DMS 273 treated with DMSO at 0.1 percent for 48 hours (cell line): ENCODE data around the gene TMEM97.
A peak's percentile ranks its signal among the peaks of the same experiment; 100 is the strongest.

ENCODE experiments used
- DNase-seq: peaks from one replicate; lab custom pipeline; 2025; lab: John Stamatoyannopoulos, UW

TMEM97 gene

DNA sequence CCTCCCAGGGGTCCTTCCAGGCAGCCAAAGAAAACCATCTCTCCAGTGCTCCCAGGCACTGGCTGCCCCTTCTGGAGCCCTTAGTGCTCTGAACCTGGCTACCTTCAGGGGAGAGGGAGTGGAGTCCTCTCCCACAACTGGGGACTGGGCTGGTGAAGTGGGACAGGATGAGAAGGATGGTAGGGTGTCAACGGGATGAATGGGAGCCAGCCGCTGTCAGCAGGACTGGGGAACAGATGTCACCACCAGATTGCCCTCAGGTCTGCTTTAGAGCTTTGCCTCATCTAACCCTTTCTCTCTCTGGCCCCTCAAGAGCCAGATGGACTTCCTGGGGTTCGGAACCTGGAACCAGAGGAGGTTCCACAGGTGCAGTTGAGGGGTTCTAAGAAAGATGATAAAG lies 46.5 kb downstream of the TMEM97 start:
- DNase-seq, result peak; percentile 29

DNA sequence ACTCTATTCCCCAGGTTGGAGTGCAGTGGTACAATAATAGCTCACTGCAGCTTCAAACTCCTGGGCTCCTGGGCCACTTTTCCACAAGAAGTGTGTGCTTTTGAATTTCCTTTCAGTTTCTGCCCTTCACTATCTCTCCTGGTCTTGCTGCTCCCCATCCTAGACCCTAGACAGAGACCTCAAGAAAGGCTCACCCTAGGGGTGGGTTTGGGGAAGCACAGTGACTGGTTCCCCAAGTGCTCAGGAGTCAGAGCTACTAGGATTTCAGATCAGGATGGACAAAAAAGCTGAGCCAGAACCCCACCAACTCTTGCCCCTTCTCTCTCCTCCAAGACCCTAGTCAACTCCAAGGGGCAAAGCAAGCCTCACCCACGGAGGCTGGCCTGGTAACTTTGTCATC lies 47.6 kb downstream of the TMEM97 start:
- no peak for DNase-seq

DNA sequence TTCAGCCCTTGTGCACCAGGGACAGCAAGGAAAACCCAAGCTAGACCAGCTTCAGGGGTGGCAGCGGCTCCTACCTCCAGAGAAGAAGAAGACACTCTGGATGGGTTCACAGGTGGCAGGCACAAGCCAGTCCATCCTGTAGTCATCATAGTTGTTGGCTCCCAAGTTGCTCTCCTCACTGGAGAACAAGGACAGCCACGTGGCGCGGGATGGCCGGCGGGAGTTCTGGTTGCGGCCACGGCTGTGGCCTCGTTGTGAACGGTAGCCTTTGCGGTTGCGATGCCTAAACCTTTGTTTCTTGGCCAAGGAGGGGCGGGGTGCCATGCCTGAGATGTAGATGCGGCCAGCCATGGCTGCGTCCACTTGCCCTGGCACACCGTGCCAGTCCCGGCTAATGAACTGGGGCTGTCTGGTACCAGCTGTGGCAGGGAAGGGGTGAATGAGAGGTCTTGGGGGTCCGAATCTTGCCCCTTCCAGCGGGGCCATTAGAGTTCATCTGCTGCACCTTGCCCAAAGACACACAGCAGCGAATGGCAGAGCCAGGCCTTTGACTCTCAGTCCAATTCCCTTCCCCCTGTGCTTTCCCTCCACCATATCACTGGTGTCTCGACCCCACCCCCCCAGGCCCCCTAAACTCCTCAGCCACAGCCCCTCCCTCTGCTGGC lies 48.8 kb downstream of the TMEM97 start:
- no peak for DNase-seq

DNA sequence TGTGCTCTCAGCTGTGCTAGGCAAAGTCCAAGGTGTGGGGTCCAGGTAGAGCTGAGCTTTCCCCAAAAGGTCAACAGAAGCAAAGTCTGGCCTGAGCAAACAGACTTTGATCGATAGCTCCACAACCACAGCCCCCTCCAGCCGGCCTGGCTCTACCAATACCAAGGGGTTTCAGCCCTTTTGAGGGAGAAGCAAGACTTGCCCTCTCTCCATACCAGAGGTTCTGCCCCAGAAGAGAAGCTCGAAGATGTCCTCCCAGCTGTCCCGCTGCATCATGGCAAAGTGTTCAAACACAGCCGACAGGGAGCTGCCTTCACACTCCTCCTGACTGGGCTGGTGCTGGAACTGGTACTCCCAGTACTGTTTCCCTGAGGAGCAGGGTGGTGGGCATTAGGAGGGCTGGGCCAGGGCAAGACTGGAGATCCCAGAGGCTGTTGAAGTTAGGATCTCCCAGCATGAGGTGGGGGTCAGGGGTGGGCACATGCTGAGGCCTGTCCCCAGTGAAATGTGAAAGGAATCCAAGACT lies 49.4 kb downstream of the TMEM97 start:
- no peak for DNase-seq

DNA sequence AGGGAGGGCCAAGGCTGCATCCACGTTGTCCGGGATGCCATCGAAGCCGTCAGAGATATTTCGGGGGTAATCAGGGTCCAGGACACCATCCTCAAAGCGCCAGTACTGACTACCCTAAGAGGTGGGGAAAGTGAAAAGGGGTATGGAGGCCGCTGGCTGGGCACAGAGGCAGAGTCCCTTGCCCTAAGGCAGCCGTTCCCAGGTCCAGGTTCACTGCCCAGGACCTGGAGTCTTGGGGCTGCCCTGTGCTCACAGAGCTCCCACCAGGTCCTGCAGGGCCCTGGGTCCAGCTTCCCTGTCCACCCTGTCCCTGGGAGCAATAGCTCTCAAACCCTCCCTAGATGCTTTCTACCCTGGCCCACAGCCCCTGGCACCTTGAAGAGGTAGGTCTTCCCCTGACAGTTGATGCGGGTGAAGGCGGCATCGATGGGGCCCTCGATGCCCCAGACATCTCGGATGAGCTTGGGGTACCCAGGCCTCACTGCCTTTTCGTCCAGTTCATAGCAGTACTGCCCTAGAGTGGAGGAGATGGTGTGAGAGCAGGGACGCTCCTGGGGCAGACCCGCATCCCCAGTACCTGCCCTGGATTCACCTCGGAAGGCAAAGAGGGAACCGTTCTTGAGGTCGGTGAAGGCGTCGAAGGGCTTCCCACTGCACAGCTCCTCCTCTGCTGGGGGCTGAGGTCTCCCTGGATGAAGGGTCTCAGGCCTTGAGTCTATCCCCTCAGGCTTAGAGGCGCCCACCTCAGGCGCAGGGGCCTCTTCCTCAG lies 50.1 kb downstream of the TMEM97 start:
- DNase-seq, result no peak

DNA sequence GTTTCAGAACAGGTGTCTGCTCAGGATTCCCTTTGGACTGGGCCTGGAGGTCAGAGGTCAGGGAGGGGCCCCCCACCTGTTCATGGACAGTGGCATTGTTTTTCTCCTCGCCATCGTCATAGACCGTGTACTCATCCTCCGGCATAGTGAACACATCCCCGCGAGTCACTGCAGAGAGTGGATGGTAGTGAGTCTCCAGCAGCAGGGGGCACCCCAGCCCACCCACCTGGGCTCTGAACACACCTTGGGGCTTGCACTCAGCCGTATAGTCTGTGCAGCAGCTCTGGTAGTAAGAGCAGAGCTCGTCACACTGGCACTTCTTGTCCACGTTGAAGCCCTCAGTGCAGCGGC lies 50.7 kb downstream of the TMEM97 start:
- no peak for DNase-seq

DNA sequence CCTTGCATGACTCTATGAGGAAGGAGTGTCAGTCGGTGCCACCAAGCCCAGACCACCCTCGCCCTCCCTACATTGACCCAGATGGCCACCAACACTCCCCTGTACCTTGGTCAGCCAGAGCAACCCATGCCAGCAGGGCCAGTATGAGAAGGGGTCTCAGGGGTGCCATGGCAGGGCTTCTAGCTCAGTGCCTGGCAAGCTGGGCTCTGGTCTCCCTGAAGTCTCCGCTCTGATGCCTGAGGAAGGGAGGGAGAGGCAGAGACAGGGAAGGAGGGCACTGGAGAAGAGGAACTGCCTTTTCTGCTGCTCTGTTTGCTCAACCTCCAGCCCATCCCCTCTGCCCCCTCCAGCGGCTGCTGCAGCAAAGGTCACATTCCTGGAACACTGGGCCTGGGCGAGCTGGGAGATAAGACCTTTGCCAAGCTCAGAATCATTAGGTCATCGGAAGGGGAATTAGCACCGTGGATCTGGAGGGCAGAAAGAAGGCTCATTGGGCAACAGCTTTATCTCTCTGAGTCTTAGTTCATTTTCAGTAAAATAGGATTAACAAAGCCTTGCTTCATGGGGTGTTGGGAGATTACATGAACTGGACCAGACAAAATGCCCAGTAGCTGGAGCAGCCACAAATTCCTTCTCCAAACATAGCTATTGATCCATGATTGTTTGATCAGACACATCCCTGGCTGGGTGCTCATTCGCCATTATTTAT lies 51.2 kb downstream of the TMEM97 start, which contains the start of gene VTN:
Gene VTN, minus strand, starts transcription at position 273 of the 709 bp plus-strand sequence. Its CDS starts 104 bp downstream, at position 169.
- no peak for DNase-seq

DNA sequence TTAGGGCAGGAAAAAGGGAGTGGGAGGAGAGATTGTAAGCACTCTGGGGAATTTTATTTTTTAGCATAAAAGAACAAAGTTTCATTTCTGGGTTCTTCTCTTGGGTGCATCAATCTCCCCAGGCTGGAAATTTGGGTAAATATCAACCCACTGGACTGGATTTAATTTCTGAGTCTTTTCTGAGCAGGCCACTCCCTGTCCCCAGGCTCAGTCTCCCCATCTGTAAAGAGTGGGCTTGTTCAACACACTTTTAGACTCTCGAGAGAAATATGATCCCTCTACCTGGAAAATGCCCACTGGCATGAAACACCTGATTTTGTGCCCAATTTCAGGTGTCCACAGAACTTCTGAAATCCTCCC lies 51.7 kb downstream of the TMEM97 start:
- DNase-seq, result no peak

DNA sequence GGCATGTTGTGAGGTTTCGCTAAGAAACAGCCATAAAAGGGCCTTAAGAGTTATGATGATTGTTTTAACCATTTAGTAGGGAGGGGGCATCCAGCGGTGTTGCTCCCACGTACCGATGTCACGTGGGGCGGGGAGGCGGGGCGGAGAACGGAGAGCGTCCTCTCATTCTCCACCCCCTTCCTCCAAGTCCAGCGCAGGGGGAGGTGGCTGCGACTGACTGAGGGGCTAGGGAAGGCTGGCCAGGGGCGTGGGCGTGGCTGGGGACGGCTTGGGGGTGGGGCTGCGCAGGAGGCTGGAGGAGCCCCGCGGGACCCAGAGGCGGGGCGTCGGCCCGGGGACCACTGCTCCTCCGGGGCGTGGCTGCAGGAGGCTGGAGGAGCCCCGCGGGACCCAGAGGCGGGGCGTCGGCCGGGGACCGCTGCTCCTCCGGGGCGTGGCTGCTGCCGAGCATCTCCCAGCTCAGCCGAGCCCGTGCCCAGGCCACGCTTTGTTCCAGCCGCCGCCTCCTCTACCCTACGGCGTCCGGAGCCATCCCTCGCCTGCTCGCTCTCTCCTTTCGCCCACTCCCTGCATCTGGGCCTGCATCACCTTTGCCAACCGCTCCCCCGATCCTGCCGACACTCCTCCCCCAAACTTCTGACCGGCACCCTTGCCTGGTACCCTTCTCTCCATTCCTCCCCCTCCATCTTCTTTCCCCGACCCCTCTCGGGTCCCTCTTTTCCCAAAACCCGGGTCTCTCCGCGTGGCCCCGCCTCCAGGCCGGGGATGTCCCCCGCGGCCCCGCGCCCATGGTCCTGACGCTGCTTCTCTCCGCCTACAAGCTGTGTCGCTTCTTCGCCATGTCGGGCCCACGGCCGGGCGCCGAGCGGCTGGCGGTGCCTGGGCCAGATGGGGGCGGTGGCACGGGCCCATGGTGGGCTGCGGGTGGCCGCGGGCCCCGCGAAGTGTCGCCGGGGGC lies 52.5 kb downstream of the TMEM97 start, which contains the start of gene SARM1:
Gene SARM1, plus strand, starts transcription at position 450 of the 958 bp plus-strand sequence. Its CDS starts 339 bp downstream, at position 789.
- peak; percentile 83 for DNase-seq

DNA sequence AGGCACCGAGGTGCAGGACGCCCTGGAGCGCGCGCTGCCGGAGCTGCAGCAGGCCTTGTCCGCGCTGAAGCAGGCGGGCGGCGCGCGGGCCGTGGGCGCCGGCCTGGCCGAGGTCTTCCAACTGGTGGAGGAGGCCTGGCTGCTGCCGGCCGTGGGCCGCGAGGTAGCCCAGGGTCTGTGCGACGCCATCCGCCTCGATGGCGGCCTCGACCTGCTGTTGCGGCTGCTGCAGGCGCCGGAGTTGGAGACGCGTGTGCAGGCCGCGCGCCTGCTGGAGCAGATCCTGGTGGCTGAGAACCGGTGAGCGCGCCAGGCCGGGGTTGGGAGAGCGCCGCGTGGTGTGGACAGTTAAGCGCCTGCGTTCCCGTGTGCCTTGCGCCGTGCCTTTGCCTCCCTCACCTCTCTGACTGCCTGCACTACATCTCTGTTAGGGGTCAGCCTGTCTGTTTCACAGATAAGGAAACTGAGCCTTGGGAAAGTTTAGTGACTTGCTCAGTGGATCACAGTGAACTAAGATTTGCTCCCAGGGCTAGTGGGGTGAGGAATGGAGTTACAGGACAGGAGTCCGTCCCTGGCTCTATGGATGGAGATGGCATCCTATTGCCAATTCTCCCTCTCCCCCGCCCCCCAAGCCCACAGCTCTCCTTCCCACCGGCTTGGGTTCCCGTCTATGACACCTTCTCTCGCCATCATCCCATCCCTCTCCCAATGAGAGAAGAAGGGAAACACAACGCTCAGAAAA lies 53.4 kb downstream of the TMEM97 start:
- DNase-seq, result no peak

DNA sequence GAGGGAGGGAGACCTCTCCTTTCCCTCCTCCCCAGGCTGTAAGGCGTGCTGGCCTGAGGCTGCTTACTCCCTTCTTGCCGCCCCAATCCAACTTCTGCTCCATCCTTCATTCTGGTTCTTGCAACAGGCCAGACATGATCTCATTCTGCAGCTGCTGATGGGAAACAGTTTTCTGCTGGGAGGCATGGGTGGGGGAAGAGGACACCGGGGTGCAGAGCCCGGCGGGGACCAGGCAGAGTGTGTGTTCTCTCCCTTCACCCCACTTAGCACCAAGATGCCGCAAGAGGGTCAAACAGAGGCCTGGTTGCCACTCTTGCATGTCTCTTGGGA lies 53.9 kb downstream of the TMEM97 start:
- no peak for DNase-seq
